ENCODE data around the gene ARL6IP4. TPM values are rescaled to one million over a fixed set of nuclear protein-coding genes. Genes with fewer than 3 reads are reported as not detected.

The ARL6IP4 gene
- total RNA-seq, 1 donor from 2014 or later, result 83.8 TPM

- no peaks in the 10 kb centered on the region for H3K27me3 ChIP-seq
- H3K9ac ChIP-seq, result no peak overlapping the region
- peaks cover 43% of the 10 kb centered on the region for H3K4me1 Mint-ChIP-seq
- H3K4me3 ChIP-seq, result peak overlapping the region; percentile 92
- no peaks in the 10 kb centered on the region for H3K36me3 ChIP-seq
- peaks cover 4% of the 10 kb centered on the region for H3F3A ChIP-seq (ENCODE audit: low read depth)
- peaks cover 18% of the 10 kb centered on the region for H3K4me1 ChIP-seq
- no peaks in the 10 kb centered on the region for H3K9me3 Mint-ChIP-seq
- H3K36me3 Mint-ChIP-seq, result peaks cover 4% of the 10 kb centered on the region
- H3K27ac Mint-ChIP-seq, result no peak overlapping the region
- no peak overlapping the region for H3K27ac ChIP-seq
- H3K27me3 Mint-ChIP-seq (ENCODE audit: insufficient read depth, low read depth), result no peaks in the 10 kb centered on the region
- DNase-seq (ENCODE audit: low spot score), result no peak
- peak overlapping the region; percentile 94 for H3K4me3 Mint-ChIP-seq
- H3K9me3 ChIP-seq (ENCODE audit: low read depth), result no peaks in the 10 kb centered on the region
- no peak overlapping the region for H2AFZ ChIP-seq (replicated peaks)
- H3K79me2 ChIP-seq (ENCODE audit: low read depth), result peaks cover 42% of the 10 kb centered on the region
- H3K4me2 ChIP-seq, result peak overlapping the region; percentile 95
- TF ChIP-seq CTCF (IDR thresholded peaks at IDR 0.05), result no peak
- TF ChIP-seq EZH2phosphoT487 (IDR thresholded peaks at IDR 0.05), result no peak
- TF ChIP-seq EZH2 (IDR thresholded peaks at IDR 0.05), result no peak
- peaks cover 20% of the 10 kb centered on the region for H4K20me1 ChIP-seq (ENCODE audit: low read depth)
Measured at GRCh38 chr12:122979001-122979907, 1.2 kb upstream of the ARL6IP4 start.

- no peak overlapping the region for H3K27ac ChIP-seq
- Mint-ChIP-seq H3K36me3 (peaks cover 4% of the 10 kb centered on the region), H3K27me3 (ENCODE audit: insufficient read depth, low read depth) (no peaks in the 10 kb centered on the region), H3K4me3 (peak overlapping the region; percentile 94), H3K9me3 (no peaks in the 10 kb centered on the region), H3K4me1 (peaks cover 49% of the 10 kb centered on the region), H3K27ac (peak overlapping the region; percentile 97)
- peaks cover 42% of the 10 kb centered on the region for H3K79me2 ChIP-seq (ENCODE audit: low read depth)
- H3K9ac ChIP-seq, result peak overlapping the region; percentile 80
- H4K20me1 ChIP-seq (ENCODE audit: low read depth), result peaks cover 20% of the 10 kb centered on the region
- TF ChIP-seq EZH2phosphoT487 (IDR thresholded peaks at IDR 0.05) (no peak), EZH2 (IDR thresholded peaks at IDR 0.05) (no peak), CTCF (IDR thresholded peaks at IDR 0.05) (no peak)
- H3K4me1 ChIP-seq, result peaks cover 18% of the 10 kb centered on the region
- peak overlapping the region; percentile 95 for H3K4me2 ChIP-seq
- DNase-seq (ENCODE audit: low spot score), result peak; percentile 34
- no peaks in the 10 kb centered on the region for H3K36me3 ChIP-seq
- H3K9me3 ChIP-seq (ENCODE audit: low read depth), result no peaks in the 10 kb centered on the region
- H3K27me3 ChIP-seq, result no peaks in the 10 kb centered on the region
- H3K4me3 ChIP-seq, result peak overlapping the region; percentile 92
- peaks cover 1% of the 10 kb centered on the region for H3F3A ChIP-seq (ENCODE audit: low read depth)
- peak overlapping the region; percentile 86 for H2AFZ ChIP-seq (replicated peaks)
Measured at GRCh38 chr12:122979908-122980182, 636 bp upstream of the ARL6IP4 start.

- no peaks in the 10 kb centered on the region for H3K27me3 Mint-ChIP-seq (ENCODE audit: insufficient read depth, low read depth)
- peak overlapping the region; percentile 92 for H3K4me3 ChIP-seq
- no peaks in the 10 kb centered on the region for H3F3A ChIP-seq (ENCODE audit: low read depth)
- peaks cover 20% of the 10 kb centered on the region for H4K20me1 ChIP-seq (ENCODE audit: low read depth)
- peak overlapping the region; percentile 80 for H3K9ac ChIP-seq
- DNase-seq (ENCODE audit: low spot score), result peak; percentile 67
- H3K9me3 ChIP-seq (ENCODE audit: low read depth), result no peaks in the 10 kb centered on the region
- H3K4me1 ChIP-seq, result peaks cover 14% of the 10 kb centered on the region
- TF ChIP-seq CTCF (IDR thresholded peaks at IDR 0.05) (no peak), EZH2phosphoT487 (IDR thresholded peaks at IDR 0.05) (no peak), EZH2 (IDR thresholded peaks at IDR 0.05) (no peak)
- H3K4me1 Mint-ChIP-seq, result peaks cover 50% of the 10 kb centered on the region
- peak overlapping the region; percentile 86 for H2AFZ ChIP-seq (replicated peaks)
- H3K36me3 Mint-ChIP-seq, result peaks cover 4% of the 10 kb centered on the region
- H3K27me3 ChIP-seq, result no peaks in the 10 kb centered on the region
- peak overlapping the region; percentile 91 for H3K4me3 Mint-ChIP-seq
- H3K27ac Mint-ChIP-seq, result no peak overlapping the region
- no peaks in the 10 kb centered on the region for H3K9me3 Mint-ChIP-seq
- H3K27ac ChIP-seq, result no peak overlapping the region
- H3K36me3 ChIP-seq, result no peaks in the 10 kb centered on the region
- H3K4me2 ChIP-seq, result peak overlapping the region; percentile 95
- peaks cover 34% of the 10 kb centered on the region for H3K79me2 ChIP-seq (ENCODE audit: low read depth)
Measured at GRCh38 chr12:122981036-122981471, 573 bp downstream of the ARL6IP4 start.

Data from neural progenitor cell (in vitro differentiated cells).